Measurements from ENCODE around the gene FMN1. TPM values are rescaled to one million over a fixed set of nuclear protein-coding genes. Genes with fewer than 3 reads are reported as not detected.

FMN1 gene
- total and polyA plus RNA-seq, 7 donors = 3.0 to 19.9 (median 6.7) TPM

DNA sequence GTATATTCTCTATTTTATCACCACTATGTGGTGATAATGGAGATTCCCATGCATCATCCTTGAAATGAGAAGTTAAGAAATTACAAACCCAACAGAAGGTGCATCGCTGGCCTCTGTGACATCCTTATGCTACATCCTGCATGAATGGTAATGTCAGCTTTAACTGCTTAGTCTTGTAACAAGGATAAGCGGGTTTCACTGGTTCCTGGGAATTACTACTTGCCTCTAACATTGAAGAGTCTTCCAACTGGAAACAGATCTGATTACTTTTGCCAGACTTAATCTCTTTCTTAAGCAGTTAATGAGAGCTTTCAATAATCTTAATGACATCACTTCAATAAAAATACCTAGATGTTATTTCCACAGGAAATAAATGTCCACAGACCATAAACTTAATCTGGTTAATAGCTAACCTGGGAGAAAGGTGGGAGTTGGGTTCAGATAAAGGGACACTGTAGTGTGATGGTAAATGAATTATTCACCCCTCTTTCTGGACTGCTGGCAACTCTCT, 44.0 kb downstream of the FMN1 start:
- TF ChIP-seq, protein P1, sequence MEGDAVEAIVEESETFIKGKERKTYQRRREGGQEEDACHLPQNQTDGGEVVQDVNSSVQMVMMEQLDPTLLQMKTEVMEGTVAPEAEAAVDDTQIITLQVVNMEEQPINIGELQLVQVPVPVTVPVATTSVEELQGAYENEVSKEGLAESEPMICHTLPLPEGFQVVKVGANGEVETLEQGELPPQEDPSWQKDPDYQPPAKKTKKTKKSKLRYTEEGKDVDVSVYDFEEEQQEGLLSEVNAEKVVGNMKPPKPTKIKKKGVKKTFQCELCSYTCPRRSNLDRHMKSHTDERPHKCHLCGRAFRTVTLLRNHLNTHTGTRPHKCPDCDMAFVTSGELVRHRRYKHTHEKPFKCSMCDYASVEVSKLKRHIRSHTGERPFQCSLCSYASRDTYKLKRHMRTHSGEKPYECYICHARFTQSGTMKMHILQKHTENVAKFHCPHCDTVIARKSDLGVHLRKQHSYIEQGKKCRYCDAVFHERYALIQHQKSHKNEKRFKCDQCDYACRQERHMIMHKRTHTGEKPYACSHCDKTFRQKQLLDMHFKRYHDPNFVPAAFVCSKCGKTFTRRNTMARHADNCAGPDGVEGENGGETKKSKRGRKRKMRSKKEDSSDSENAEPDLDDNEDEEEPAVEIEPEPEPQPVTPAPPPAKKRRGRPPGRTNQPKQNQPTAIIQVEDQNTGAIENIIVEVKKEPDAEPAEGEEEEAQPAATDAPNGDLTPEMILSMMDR (IDR thresholded peaks at IDR 0.05) = no peak
- peak overlapping the region in 1 of 4 donors; percentile 1 for H3K4me3 ChIP-seq
- no peak for DNase-seq
- no peak overlapping the region for H3K27ac ChIP-seq
- H3K4me1 ChIP-seq = no peaks in the 10 kb centered on the region
- H3K27me3 ChIP-seq = no peaks in the 10 kb centered on the region
- WGBS, 2 donors = 54 to 77% methylated on average over 2 of the region's 2 CpGs
- no peaks in the 10 kb centered on the region for H3K36me3 ChIP-seq
- intact Hi-C loops (cut with DNase I) = no loop called here
- no peaks in the 10 kb centered on the region for H3K9me3 ChIP-seq

DNA sequence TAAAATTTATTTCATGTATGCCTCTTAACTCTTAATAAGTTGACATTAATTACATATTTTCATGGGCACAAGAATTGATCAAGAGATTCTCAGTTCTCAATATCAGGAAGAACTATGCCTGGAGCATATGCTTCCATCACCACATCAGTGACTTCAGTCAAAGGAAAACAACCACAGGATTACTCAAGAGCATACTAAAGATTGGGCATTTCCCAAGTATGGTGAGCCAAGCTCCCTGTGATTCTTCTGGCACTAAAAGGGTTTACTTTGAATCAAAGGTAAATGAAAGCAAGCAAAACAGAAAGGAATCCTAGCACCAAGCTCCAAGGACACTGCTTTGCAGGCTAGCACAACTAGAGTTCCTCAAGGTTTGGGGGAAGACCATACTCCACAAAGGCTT, 44.6 kb downstream of the FMN1 start:
- no peak for DNase-seq
- no peaks in the 10 kb centered on the region for H3K27me3 ChIP-seq
- no peaks in the 10 kb centered on the region for H3K9me3 ChIP-seq
- TF ChIP-seq EP300 (IDR thresholded peaks at IDR 0.05) (no peak), POLR2A (IDR thresholded peaks at IDR 0.05) (no peak), POLR2AphosphoS5 (IDR thresholded peaks at IDR 0.05) (no peak)
- TF ChIP-seq, protein P1 (IDR thresholded peaks at IDR 0.05) = no peak
- intact Hi-C loops (cut with DNase I) = no loop called here
- H3K4me3 ChIP-seq = no peak overlapping the region
- H3K4me1 ChIP-seq = no peaks in the 10 kb centered on the region
- no peaks in the 10 kb centered on the region for H3K36me3 ChIP-seq
- H3K27ac ChIP-seq = no peak overlapping the region

DNA sequence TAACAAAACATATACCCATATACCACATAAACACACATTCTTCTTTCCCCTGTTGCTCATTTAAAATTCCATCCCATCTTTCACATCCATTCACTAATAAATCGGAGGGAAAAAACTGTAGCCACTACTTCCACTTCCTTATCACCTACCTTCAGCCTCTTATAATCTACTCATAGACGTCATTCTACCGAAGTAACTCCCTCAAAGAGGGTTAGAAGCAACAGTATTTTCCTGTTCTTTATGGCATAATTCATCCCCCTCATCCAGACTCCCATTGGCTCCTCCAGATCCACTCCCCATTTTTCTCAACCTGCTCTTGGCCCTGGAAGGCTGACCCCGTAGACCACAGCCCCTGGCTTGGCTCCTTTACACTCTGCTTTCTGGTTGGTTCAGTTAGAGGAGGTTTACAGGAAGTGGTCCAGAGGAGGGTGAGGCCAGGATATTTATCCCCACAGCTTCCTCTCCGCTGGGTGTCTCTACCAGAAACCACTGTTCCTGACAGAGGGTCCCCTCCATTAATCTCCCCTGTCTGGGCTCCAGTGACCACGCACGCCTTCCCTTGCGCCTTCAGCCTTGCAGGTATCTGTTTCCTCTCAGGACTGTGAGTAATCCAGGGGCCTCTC, 46.3 kb downstream of the FMN1 start:
- Histone ChIP-seq H3K4me3 (no peak overlapping the region), H3K4me1 (no peaks in the 10 kb centered on the region), H3K27ac (no peak overlapping the region), H3K27me3 (no peaks in the 10 kb centered on the region), H3K36me3 (no peaks in the 10 kb centered on the region), H3K9me3 (no peaks in the 10 kb centered on the region)
- 49 to 80% methylated on average over 8 of the region's 8 CpGs for WGBS, 2 donors
- TF ChIP-seq EP300 (IDR thresholded peaks at IDR 0.05) = no peak
- TF ChIP-seq POLR2AphosphoS5 (IDR thresholded peaks at IDR 0.05) = no peak
- TF ChIP-seq POLR2A (IDR thresholded peaks at IDR 0.05) = no peak
- TF ChIP-seq, protein P1 (IDR thresholded peaks at IDR 0.05) = no peak
- intact Hi-C loops (cut with DNase I) = no loop called here
- no peak for DNase-seq

DNA sequence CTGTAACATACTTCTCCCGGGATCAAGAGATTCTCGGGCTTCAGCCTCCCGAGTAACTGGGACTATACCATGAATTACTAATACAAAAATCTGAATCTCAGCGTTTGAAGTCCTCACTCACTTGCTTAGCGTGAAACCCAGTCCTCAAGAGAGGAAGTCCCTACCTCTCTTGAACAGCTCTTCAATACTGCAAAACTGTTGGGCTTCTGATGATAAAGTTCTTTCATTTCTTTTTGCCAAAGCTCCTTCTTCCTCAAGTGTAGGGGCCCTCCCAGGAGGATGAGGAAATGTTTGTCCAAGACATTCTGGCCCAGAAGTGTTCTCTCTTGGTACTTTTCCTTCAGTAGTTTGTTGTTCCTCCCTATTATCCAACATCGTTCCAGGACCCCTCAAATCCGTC, 48.5 kb downstream of the FMN1 start:
- 87 to 94% methylated on average over 7 of the region's 7 CpGs for WGBS, 2 donors

More for the DNA sequence above, 48.5 kb downstream of the FMN1 start:
- no peak for DNase-seq
- intact Hi-C loops (cut with DNase I) = no loop called here
- no peak overlapping the region for H3K4me3 ChIP-seq
- H3K27me3 ChIP-seq = no peaks in the 10 kb centered on the region
- no peaks in the 10 kb centered on the region for H3K36me3 ChIP-seq
- no peaks in the 10 kb centered on the region for H3K4me1 ChIP-seq
- H3K9me3 ChIP-seq = no peaks in the 10 kb centered on the region
- no peak overlapping the region for H3K27ac ChIP-seq
- TF ChIP-seq POLR2A (IDR thresholded peaks at IDR 0.05) = no peak
- no peak for TF ChIP-seq POLR2AphosphoS5 (IDR thresholded peaks at IDR 0.05)
- TF ChIP-seq EP300 (IDR thresholded peaks at IDR 0.05) = no peak
- TF ChIP-seq, protein P1 (IDR thresholded peaks at IDR 0.05) = no peak
